Amniotic epithelial cell (primary cell): ENCODE results near the gene GHRL.

Source experiments
- DNase-seq: peaks from one replicate; pipeline ENCODE4 v3.0.0-alpha.2; 2010; ENCODE audit warnings: low read depth

GHRL gene, protein sequence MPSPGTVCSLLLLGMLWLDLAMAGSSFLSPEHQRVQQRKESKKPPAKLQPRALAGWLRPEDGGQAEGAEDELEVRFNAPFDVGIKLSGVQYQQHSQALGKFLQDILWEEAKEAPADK

DNA sequence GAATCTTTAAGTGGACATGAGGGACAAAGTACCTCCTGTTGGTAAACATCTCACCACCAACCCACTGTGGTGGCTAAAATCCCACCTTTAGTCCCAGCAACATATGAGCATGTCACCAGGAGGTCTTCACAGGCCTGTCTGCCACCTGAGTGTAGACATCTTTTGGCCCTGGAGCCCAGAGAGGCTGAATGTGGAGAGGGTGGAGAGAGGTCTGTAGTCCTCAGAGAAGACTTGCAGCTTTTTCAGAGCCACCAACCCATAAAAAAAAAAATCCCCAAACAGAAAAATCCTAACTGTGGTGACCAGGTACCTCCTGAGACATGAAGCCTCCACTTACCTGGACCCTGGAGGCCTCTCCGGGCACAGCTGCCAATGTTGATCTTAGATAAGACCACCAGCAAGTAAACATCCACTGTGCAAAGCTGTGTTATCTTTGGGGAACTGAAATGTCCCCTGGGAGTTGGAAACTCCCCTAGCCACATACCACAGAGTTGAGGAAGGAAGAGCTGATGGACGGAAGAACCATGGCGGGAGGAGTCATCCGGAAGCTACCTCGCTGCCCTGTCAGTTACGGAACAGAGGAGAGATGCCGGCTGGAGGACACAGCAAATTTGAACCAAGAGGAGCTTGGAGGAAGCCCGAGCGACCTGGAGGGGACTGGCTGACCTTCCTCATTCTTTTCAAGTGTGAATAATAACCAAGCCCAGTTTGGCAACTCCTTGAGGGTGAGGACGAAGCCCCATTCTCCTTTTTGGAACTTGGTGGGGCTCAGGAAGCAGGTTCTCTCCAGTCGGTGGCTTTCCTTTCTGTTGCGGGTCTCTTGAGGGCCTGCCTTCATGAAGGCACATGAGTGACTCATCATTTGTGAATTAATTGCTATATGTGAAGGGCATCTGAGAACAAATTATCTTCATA lies at the start of gene GHRL:
GHRL (minus strand) TSS at position 443 of the 915 bp plus-strand sequence. CDS start 2,767 bp downstream, outside the sequence.
- DNase-seq = no peak

DNA sequence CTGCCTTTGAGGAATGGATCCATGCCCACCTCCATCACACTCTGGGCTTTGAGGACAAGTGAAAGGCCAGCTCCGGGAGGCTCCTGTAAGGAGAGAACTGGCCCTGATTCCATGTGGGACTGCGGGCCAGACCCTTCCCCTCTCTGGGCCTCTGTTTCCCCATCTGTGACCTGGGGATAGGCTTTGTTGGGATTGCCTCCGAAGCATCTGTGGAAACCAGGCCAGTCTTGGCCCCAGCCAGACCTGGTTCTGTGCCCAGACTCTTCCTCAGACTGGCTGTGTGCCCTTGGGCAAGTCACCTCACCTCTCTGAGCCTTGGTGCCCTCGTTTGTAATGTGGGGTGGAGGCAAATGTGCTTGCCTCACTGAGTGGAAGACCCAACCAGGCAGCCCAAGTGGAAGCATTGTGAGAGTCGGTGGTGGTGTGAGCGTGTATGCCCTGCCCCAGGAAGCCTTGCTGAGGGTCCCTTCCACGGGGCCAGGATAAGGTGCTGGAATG lies 49.2 kb upstream of the GHRL start:
- no peak for DNase-seq

DNA sequence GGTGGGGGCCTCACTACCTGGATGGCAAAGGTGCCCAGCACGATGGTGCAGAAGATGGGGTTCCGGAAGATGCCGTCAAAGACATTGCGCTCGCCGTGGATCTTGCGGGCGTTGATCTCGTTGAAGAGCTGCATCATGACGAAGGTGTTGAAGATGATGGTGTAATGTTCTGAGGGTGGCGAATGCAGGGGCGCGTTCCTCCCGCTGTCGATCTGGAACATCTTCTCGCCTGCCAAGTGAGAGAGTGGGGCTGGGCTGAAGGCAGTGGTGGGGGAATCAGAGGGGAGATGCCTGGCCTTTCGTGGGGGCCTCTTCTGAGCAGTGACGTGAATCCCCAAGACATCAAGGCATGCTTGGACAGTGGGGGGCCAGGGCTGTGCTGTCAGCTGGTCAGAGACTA lies 47.7 kb upstream of the GHRL start:
- DNase-seq = no peak

DNA sequence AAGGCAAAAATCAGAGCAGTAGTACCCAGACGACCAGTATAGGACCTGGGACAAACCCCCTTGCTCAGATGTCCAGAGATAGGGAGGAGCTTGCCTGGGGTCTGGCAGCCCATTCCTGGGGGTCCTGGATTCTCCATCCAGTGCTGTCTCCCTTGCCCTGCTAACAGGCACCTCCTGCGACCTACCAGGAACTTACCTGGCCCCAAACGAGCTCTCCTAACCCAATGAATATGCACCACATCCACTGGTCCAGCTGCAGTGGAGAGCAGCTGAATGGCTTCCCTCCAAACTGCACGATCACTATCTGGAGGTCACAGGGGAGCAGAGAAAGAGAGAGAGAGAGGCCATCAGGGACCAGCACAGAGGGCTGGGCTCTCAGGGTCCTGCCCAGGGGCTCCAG lies 47.3 kb upstream of the GHRL start:
- DNase-seq = no peak

DNA sequence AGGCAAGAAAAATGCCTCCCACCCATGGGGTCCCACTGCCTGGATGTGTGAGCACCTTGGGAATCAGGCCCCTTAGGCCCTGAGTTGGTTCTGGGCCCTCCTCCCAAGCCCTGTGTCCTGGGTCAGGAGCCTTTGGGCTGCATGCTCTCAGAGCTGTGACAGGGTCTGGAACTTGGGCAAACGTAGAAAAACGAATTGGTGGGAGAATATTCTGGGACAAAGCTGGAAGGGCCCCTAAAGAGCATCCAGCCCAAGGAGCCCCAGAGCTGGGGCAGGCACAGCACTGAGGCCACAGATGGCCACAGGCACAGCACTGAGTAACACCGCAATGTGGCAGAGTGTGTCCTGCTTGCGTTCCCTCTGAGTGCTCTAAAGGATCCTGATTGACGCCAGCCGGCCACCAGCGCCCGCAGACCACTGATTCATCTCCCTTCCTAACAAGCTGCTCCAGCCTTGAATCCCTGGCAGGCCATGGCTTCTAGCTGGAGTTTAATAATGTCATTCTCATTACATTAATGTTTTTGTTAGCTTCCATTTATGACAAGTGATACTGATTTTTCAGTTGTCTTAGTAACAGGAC lies 46.7 kb upstream of the GHRL start:
- no peak for DNase-seq

DNA sequence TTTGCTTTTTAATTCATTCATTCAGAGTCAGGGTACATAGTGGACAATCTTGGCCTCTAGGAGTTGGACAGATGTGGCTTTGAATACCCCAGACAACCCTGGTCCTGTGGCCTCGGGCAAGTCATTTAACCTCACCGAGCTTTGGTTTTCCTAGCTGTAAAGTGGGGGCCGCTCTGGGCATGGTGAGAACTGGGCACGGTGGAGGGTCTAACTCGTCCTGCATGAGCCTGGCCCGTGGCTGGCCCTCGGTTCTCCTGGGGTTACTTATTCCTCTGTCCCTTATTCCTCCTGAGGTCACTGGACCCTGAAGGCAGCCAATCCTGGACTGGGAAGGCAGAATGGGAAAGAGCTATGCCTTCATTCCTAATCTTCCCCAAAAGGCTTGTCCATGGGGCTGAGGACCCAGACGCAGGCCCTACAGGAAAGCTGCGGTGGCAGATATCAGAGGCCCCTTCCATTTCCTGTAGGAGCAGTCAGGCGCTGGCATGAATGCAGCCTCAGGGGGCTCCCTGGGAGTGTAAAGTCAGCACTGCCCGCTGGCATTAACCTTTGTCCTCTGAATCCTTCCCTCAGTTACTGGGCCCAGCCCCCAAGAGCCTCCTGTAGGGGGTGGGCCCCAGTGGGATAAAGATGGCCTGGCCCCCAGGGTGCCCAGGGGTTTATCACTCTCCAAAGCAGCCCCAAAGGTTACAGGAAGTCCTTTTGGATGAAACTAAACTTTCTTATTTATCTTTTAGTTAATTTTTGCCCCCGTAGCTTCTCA lies 46.0 kb upstream of the GHRL start:
- no peak for DNase-seq

DNA sequence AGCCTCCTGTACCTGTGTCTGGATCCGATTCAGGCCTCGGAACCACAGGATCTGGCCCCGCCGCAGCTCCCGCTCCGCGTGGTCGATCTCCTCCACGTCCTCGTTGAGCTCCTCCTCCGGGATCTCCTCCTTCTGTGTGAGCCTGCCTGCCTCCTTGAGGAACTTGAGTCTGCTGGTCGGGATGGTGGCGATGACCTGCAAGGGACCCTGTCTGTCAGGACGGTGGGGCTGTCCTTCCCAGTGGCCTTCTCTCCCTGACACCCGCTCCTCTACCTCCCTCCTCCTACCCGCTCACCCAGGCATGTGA lies 45.4 kb upstream of the GHRL start:
- no peak for DNase-seq

DNA sequence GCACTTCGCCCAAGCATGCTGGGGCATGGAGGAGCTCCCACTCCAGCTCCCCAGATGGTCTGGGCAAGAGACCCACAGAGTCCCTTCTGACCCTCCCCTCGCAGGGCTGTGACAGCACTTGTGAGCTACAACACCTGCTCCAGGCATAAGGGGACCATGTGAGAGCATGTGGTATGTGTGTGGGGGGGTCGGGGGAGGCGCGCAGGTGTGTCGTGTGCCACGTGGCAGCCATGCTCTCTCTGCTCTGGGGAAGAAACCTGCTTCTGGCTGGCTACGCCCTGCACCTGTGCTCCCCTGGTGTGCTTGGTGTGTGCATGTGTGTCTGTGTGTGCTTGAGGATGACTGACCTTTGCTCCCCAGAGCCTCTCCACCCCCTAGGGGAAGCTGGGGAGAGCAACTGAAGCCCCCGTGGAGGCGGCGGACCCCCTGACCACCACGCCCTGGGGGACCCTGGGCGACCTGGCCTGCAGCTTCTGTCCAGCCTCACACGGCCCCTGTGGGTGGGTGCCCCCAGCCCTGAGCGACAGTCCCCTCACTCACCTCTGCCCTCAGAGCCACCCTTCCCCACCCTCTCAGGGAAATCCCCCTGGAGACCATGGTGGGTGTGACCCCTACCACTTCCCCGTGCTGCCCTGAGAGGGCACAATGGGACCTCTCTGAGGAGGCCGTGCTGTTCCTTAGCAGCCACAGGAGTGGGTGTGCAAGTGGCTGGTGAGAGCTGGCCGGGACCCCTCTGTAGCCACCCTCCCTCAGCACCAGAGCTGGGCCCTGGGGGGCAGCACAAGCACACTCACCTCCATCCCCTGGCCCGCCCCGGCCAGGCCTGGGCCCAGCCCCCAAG lies 44.8 kb upstream of the GHRL start:
- DNase-seq = no peak

DNA sequence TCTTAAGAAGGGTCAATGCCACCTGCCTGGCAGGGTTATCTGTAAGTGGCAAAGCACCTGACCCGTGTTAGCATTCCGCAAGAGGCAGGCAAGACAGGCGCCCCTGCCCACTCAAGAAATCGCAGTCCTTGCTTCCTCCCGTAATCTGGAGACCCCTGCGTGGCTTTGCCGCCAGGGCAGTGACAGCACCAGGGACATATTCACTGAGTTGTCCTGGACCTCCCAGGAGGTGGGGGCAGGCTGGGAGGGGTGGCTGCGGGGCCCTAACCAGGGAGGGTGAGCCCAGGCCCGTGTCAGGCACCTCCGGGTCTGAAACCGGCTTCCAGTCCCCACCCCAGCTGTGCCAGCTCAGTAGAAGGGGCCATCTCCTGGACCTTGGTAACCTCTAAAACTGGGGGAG lies 44.0 kb upstream of the GHRL start:
- no peak for DNase-seq

DNA sequence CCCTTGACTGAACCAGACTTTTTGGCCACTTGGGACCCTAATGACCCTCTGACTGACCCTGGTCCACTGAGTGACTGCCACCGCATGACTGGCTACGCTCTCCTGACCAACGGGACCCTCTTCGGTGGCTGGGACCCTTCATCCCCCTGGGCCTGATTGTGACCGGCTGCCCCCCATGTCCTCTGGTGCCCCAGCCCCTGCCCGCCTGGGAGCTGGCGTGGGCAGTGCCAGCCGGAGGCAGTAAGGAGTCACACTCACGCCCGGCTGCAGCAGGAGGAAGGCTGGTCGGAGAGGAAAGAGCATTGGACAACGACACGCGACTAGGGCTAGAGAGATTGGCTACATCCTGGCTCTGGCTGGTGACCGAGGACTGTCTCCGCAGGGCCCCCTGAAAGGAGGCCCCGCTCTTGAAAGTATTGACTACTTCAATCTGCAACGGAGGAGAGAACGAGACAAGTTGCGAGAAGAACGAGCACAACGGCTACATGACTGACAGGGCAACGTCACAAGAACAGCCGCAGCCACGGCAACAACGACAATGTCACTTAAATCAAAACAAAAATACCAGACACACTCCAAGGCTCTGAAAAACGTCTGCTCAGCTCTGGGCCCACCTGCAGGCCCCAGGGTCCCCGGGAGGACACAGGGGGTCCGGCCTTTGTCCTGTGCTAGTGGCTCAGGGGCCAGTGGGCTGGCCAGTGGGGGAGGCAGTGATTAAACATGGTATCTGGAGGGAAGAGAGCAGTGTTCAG lies 43.3 kb upstream of the GHRL start:
- no peak for DNase-seq

DNA sequence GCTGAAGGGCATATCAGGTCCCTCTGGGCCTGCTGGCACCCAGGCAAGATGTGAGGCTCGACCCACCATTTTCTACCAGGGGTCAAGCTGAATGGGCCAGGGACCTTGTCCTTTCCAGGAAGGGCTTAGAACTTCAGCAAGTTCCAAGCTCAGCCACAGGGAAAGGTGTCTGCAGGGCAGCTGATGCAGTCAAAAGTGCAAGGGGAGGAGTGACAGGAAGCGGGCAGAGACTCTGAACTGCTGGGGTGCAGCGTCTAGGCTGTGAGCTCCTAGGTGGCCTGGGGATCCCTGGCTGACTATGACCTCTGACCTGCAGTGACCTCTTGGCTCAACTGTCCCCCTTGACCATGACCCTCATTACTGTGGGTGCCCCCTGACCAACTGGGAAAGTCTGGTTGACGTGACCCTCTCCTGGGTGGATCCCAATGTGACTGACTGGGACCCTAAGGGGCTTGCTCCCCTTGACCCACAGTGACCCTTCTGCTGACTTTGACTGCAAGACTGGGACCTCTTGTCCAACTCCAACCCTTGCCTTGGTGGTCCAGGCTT lies 42.5 kb upstream of the GHRL start:
- no peak for DNase-seq

DNA sequence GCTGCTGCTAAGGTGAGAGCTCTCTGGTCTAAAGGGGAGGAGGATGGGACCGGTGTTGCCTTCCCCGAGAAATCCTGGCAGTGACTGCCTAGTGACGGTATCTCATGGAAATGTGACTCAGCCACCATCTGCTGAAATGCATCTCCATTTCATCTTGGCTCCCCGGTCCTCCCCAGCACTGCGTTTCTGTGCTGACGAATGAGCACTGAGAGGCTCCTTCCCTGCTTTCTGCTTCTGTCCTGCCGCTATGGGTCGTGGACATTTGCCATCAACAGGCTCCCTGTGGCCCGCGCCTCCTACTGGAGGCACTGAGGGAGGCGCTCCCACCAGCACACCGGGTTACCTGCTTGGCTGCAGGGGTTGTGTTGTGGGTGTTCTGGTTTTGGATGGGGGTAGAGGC lies 41.7 kb upstream of the GHRL start:
- DNase-seq = peak; percentile 32

DNA sequence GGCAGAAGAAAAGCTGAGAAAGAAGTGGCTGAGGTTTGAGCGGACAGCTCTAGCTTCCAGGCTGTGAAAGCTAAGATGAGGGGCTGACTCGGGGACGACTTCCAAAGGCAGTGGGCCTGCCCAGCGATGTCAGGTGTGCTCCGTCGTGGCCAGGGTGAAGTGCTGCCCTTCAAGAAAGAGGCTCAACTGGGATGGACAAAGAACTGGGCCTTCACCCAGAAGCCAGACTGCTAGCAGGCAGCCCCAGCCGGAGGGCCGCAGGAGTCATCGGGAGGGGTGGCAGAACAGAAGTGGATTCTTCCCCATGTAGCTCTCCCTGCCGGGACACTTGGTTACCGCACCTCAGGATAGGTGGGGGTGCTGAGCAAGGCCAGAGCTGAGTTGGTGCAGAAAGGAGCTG lies 41.3 kb upstream of the GHRL start:
- DNase-seq = no peak

DNA sequence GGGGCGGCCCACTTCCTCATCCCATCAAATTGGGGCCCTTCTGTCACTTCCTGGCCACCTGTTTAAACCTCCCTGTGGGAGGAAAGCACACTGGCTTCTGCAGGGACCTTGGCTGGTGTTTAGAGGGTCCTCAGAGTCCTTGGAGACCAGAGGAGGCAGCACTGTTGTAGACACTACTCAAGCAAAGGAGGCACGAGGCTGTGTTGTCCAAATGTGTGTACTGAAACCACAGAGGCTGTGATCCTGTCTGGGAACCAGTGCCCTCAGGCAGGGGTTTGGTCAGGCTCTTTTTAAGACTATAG lies 40.6 kb upstream of the GHRL start:
- DNase-seq = no peak

DNA sequence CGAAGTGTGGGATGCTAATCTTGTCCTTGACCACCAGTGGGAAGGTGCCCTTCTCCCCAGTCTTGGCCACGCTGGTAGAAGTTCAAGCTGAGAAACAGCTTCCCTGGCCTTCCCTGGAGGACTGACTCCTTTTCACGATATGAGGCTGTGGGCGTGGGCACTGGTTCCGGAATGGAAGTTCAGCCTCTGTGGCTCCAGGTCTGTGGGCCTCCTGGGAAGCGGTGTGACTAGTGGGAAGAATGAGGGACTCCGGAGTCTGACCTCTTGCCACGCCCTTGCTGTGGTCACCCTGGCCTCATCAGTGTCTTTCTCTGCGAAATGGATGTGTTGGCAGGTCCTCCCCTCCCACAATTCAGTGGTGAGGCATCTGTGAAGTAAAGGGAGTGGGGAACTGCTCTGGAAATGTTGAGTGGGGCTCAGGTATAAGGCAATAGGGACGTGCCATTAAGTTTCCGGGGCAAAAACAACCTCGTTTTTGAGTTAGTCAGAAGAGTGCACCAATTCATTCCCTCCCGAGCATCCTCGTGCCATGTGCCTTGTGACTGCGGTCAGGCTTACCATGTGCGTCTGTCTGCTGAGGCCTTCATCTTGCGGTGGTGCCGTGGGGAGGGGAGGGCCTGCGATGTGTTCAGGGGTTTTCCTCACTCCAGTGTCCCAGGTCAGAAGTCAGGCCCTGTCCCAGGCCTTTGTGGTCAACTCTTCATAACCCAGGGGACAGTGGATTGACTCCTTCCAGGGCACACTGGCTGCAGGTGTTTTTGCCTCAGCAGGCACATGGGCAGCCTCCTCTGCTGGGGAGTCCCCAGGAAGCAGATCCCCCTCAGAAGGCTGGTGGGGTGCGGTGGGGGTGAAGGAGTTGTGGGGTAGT lies 40.0 kb upstream of the GHRL start:
- DNase-seq = no peak

DNA sequence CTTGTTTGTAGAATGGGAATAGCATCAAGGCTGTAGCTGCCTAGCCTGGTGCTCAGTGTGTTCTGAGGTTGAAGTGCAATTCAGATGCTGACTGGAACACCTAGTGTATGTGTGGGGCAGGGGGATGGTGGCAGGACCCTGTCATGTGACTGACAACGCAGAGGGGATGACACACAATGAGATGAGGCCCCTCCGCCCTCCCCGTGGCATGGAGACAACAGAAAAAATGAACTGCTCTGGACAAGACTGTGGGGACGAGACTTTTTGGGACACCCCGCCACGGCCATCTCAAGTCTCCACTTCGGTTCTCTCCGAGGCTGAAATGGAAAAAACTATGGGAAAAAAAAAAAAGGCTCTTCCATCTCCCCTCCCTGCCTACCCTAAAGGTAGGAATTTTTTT lies 38.6 kb upstream of the GHRL start:
- DNase-seq = no peak

DNA sequence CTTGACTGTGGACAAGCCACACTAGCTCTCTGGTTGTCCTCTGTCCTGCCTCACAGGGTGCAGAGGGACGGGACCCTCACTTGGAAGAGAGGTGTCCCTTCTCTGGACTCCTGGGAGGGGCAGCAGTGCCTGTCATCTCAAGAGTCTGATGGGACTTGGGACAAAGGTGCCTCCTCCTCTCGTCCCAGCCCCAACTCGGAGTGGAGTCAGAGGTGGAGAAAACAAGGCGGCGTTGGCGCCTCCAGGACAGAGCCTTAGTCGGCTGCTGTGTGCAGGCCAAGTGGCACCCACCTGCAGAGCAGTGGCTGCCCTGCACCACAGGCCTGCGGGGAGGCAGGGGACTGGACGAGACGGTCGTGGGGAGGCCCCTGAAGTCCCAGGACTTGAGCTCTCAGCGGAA lies 37.6 kb upstream of the GHRL start:
- no peak for DNase-seq

DNA sequence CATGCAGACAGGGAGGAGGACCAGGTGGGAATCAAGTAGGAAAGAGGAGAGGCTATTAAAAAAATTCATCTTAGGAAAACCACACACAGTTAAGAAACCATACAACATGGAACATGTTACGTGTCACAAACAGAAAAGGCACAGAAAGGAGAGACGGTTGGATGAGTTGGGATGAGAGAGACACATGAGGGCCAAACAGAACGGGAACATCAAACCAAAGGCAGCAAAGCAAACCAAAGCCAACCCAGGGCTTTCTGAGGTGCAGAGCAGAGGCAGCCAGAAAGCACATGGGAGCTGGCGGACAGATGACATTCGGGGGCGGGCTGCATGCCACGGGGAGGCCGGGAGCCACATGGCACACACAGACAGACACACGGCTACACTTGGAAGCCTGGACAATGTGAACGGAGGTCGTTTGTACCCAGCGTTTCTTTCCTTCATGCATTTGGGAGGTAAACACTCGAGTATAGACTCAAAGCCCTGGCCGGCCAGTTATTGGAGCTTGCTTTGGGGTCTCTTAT lies 36.8 kb upstream of the GHRL start:
- DNase-seq = no peak

DNA sequence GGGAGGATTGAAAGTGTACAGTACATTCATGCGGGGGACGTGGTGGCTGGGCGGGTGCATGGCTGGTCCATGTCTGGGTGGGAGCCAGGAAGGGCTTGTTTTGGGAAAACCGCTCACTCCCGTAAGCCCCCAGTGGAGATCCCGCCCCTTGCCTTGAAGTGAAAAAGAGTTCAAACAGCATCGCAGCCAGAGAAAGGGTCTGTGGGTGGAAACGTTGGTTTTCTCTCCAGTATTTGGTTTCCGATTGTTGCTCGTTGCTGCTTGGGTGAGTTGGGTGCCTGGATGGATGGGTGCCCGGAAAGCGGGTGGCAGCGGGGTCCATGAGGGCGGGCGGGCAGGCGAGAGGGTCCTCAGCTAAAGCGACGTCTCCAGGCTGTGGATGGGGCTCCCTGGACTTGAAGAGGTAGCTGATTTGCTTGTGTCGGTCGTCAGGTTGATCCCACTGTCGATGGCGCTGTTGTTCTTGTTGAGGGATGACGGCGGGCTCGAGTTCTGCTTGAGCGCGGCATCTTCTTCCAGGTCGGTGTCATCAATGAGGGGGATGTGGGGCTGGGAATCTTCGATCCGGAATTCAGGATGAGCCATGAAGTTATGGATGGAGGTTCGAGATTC lies 35.8 kb upstream of the GHRL start:
- no peak for DNase-seq
